Upper lobe of right lung (tissue), 1 donor: ENCODE measurements around the gene PPP1R3C. TPM values are rescaled to one million over a fixed set of nuclear protein-coding genes. Genes with fewer than 3 reads are reported as not detected.
A peak's percentile ranks its signal among the peaks of the same experiment; 100 is the strongest.

Experiments used
- ATAC-seq: fragments of 200-7000 bp; cut with Tn5 transposase; one replicate; pipeline ENCODE4 v1.9.1; 2020; ENCODE audit warnings: mild to moderate bottlenecking, moderate library complexity
- DNase-seq: peaks from one replicate; pipeline ENCODE4 v3.0.0-alpha.2; 2020
- H3K27ac ChIP-seq: fragments of 200-600 bp; one replicate; pipeline ENCODE4 v1.8.0; 2022
- H3K27me3 ChIP-seq: fragments of 200-600 bp; one replicate; pipeline ENCODE4 v1.8.0; 2022; ENCODE audit warnings: mild to moderate bottlenecking
- H3K36me3 ChIP-seq: fragments of 200-600 bp; one replicate; pipeline ENCODE4 v1.8.0; 2022
- H3K4me1 ChIP-seq: fragments of 200-600 bp; one replicate; pipeline ENCODE4 v1.8.0; 2022
- H3K4me3 ChIP-seq: fragments of 200-600 bp; one replicate; pipeline ENCODE4 v1.8.0; 2022; ENCODE audit warnings: mild to moderate bottlenecking
- H3K9me3 ChIP-seq: fragments of 200-600 bp; one replicate; pipeline ENCODE4 v1.8.0; 2022
- intact Hi-C: fragments of 100-400 bp; cut with DNase I; formaldehyde crosslinking; loops from one replicate; pipeline ENCODE4 v1.11.0; 2022
- total RNA-seq: library from RNA; stranded (reverse); fragmentation: NEBNext Ultra II Directional; extraction: Animal tissue kit (Norgen Biotek cat#: 25700); gene quantifications from one replicate; pipeline ENCODE4 v1.2.1, GENCODE V29; 2021
- TF ChIP-seq, protein P1 (sequence below): fragments of 200-600 bp; IDR thresholded peaks from one replicate; pipeline ENCODE4 v1.8.0; 2022; ENCODE audit warnings: antibody characterized with exemption
- donor health status: DM: no; HTN: yes; CAD: no; lungs with severe emphysema.

PPP1R3C gene
- total RNA-seq, 1 donor from 2014 or later, result 15.1 TPM

GRCh38 chr10:91653219-91653870 lies 20.5 kb upstream of the PPP1R3C start:
- no peaks in the 10 kb centered on the region for H3K9me3 ChIP-seq
- H3K36me3 ChIP-seq, result no peaks in the 10 kb centered on the region
- no peak for ATAC-seq
- no peak overlapping the region for H3K4me3 ChIP-seq
- DNase-seq, result no peak
- no peaks in the 10 kb centered on the region for H3K4me1 ChIP-seq
- TF ChIP-seq, protein P1, sequence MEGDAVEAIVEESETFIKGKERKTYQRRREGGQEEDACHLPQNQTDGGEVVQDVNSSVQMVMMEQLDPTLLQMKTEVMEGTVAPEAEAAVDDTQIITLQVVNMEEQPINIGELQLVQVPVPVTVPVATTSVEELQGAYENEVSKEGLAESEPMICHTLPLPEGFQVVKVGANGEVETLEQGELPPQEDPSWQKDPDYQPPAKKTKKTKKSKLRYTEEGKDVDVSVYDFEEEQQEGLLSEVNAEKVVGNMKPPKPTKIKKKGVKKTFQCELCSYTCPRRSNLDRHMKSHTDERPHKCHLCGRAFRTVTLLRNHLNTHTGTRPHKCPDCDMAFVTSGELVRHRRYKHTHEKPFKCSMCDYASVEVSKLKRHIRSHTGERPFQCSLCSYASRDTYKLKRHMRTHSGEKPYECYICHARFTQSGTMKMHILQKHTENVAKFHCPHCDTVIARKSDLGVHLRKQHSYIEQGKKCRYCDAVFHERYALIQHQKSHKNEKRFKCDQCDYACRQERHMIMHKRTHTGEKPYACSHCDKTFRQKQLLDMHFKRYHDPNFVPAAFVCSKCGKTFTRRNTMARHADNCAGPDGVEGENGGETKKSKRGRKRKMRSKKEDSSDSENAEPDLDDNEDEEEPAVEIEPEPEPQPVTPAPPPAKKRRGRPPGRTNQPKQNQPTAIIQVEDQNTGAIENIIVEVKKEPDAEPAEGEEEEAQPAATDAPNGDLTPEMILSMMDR, result no peak
- no peaks in the 10 kb centered on the region for H3K27me3 ChIP-seq
- no peak overlapping the region for H3K27ac ChIP-seq
- intact Hi-C loops, result no loop called here

GRCh38 chr10:91652364-91652763 lies 19.5 kb upstream of the PPP1R3C start:
- intact Hi-C loops, result no loop called here
- Histone ChIP-seq H3K36me3 (no peaks in the 10 kb centered on the region), H3K4me1 (no peaks in the 10 kb centered on the region), H3K4me3 (no peak overlapping the region), H3K27me3 (no peaks in the 10 kb centered on the region), H3K27ac (no peak overlapping the region), H3K9me3 (no peaks in the 10 kb centered on the region)
- DNase-seq, result no peak
- peak; percentile 16 for ATAC-seq
- TF ChIP-seq, protein P1, result no peak

- H3K36me3 ChIP-seq, result no peaks in the 10 kb centered on the region
- no peaks in the 10 kb centered on the region for H3K27me3 ChIP-seq
- TF ChIP-seq, protein P1, result no peak
- no peaks in the 10 kb centered on the region for H3K4me1 ChIP-seq
- H3K4me3 ChIP-seq, result no peak overlapping the region
- H3K27ac ChIP-seq, result no peak overlapping the region
- intact Hi-C loops, result no loop called here
- H3K9me3 ChIP-seq, result no peaks in the 10 kb centered on the region
- ATAC-seq, result no peak
- no peak for DNase-seq
Observed at GRCh38 chr10:91643700-91644099, 10.8 kb upstream of the PPP1R3C start.

DNA sequence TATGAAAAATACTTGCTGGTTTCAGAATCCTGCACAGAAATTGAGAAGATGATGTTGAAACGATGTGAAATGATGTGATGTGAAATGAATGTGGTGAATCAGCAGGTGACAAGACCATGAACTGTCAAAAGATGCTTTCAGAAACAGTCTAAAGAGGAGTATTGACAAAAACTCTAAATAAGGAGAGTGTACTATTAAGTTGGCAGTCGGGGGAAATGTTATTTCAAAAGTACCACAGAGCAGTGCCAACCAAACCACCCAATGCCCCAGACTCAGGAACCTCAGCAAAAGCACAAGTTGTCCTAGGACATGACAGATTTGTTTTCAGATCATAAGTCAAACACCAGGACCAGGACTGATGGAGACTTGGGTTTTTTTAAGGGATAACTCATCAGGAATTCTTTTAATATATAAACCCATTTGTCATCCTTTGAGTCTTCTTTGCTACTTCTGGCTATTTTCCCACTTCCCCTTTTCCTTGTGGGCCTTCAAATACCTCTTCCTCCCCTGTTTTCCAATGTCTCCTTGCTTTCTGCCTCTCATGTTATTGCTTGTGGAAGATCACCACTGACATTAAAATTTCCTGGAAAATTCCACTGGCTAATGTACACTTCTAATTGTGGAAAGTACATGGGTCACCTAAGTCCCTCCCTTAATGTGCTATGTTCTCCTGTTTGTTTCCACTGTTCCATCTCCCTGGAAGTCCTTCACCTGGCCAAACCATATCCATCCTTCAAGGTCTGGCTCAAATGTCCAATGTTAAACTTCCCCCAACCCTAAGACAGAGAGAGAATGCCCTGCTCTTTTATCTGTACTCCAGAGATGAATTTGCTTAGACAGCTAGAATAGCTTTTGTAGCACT lies 10.2 kb upstream of the PPP1R3C start:
- no peaks in the 10 kb centered on the region for H3K27me3 ChIP-seq
- ATAC-seq (no peak), DNase-seq (no peak)
- no peak overlapping the region for H3K4me3 ChIP-seq
- TF ChIP-seq, protein P1, result no peak
- no peaks in the 10 kb centered on the region for H3K4me1 ChIP-seq
- no peak overlapping the region for H3K27ac ChIP-seq
- H3K36me3 ChIP-seq, result no peaks in the 10 kb centered on the region
- intact Hi-C loops, result no loop called here
- H3K9me3 ChIP-seq, result no peaks in the 10 kb centered on the region

DNA sequence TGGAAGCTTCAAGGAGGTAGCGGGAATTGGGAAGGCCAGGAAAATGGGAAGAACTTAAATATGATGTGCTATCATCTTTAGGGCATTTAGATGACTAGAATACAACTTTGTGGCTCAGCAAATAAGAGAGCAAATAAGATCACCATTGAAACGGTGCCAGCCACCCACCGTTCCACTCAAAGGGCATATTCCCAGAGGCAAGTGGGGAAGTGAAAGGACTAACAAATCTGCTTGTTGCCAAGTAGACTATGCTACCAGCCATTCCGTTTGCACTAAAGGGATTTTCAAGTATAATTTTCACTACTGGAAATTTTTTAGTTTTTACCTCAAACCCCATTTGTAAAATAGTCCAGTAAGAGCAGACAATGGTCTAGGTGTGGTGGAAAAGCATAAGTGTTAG lies 4.0 kb upstream of the PPP1R3C start:
- intact Hi-C loops, result loop anchor here (10.0 kb wide), 1 partner anchor 82 kb away; no protein-coding TSS in a partner anchor
- H3K9me3 ChIP-seq, result no peaks in the 10 kb centered on the region
- H3K4me1 ChIP-seq, result no peaks in the 10 kb centered on the region
- TF ChIP-seq, protein P1, result no peak
- DNase-seq (no peak), ATAC-seq (no peak)
- H3K27me3 ChIP-seq, result no peaks in the 10 kb centered on the region
- no peak overlapping the region for H3K27ac ChIP-seq
- no peak overlapping the region for H3K4me3 ChIP-seq
- H3K36me3 ChIP-seq, result no peaks in the 10 kb centered on the region
